Activated effector memory CD4-positive, alpha-beta T cell treated with Interleukin-2 at 50 U/mL for 16 hours (primary cell): Measurements from ENCODE around the gene CALML4.
A peak's percentile ranks its signal among the peaks of the same experiment; 100 is the strongest.
"Not testable (repeated sequence)": the region's sequence is repeated elsewhere in the genome, so short reads cannot be mapped to it uniquely, and the experiment has no call there.

Source experiments
- DNase-seq: peaks from one replicate; pipeline ENCODE4 v3.0.0-alpha.2; 2020

Gene CALML4

GRCh38 chr15:68224546-68225250 is 19.6 kb upstream of the CALML4 start:
- no peak for DNase-seq

- no peak for DNase-seq
Measured at GRCh38 chr15:68224108-68224507, 19.0 kb upstream of the CALML4 start.

- DNase-seq = no peak
Measured at GRCh38 chr15:68223171-68223570, 18.0 kb upstream of the CALML4 start.

- DNase-seq = not testable (repeated sequence)
Measured at GRCh38 chr15:68222432-68222743, 17.3 kb upstream of the CALML4 start.

GRCh38 chr15:68221530-68222431 is 16.6 kb upstream of the CALML4 start:
- DNase-seq = not testable (repeated sequence)

GRCh38 chr15:68220967-68221366 is 15.8 kb upstream of the CALML4 start:
- no peak for DNase-seq

GRCh38 chr15:68220489-68220888 is 15.4 kb upstream of the CALML4 start:
- no peak for DNase-seq

- DNase-seq = no peak
Measured at GRCh38 chr15:68218847-68219798, 14.0 kb upstream of the CALML4 start.

- no peak for DNase-seq
Measured at GRCh38 chr15:68218331-68218730, 13.2 kb upstream of the CALML4 start.

- DNase-seq = no peak
Measured at GRCh38 chr15:68217341-68217740, 12.2 kb upstream of the CALML4 start.

GRCh38 chr15:68214838-68215254 is 9.7 kb upstream of the CALML4 start:
- DNase-seq = no peak

GRCh38 chr15:68213991-68214837 is 9.1 kb upstream of the CALML4 start:
- no peak for DNase-seq

GRCh38 chr15:68213491-68213845 is 8.3 kb upstream of the CALML4 start:
- not testable (repeated sequence) for DNase-seq

GRCh38 chr15:68211656-68212320 is 6.7 kb upstream of the CALML4 start:
- no peak for DNase-seq

GRCh38 chr15:68210821-68211655 is 5.9 kb upstream of the CALML4 start:
- DNase-seq = peak; percentile 21

GRCh38 chr15:68210409-68210756 is 5.3 kb upstream of the CALML4 start:
- no peak for DNase-seq

- no peak for DNase-seq
Measured at GRCh38 chr15:68209735-68210408, 4.7 kb upstream of the CALML4 start.

GRCh38 chr15:68209272-68209671 is 4.1 kb upstream of the CALML4 start:
- DNase-seq = no peak

GRCh38 chr15:68208636-68209240 is 3.6 kb upstream of the CALML4 start:
- DNase-seq = no peak

- no peak for DNase-seq
Measured at GRCh38 chr15:68208136-68208535, 3.0 kb upstream of the CALML4 start.
